GM12878 (cell line): Measurements from ENCODE around the gene CALHM3. TPM values are rescaled to one million over a fixed set of nuclear protein-coding genes. Genes with fewer than 3 reads are reported as not detected.

Source experiments
- CBX5 ChIP-seq: sonication (generic); IDR thresholded peaks from 2 replicates; pipeline ENCODE4 v1.6.1; 2016; ENCODE audit warnings: low read depth, moderate library complexity, mild to moderate bottlenecking, inconsistent platforms
- CEBPB ChIP-seq, 2 experiments: fragments of 150-350 bp in 1 of 2; IDR thresholded peaks; 2 replicates each; pipeline ENCODE4 v1.6.1; 2012 to 2014; ENCODE audit warnings: low read depth in 2 of 2, low read length in 2 of 2, borderline replicate concordance in 1 of 2, inconsistent platforms in 1 of 2
- JUNB ChIP-seq: IDR thresholded peaks from 2 replicates; pipeline ENCODE4 v1.6.1; 2016; ENCODE audit warnings: antibody characterized with exemption, mild to moderate bottlenecking
- POLR2A ChIP-seq: IDR thresholded peaks from 2 replicates; pipeline ENCODE4 v1.6.1; 2011; ENCODE audit warnings: low read depth, mild to moderate bottlenecking, low read length
- RBBP5 ChIP-seq: fragments of 200-600 bp; sonication (generic); conservative IDR thresholded peaks from 2 replicates; pipeline ENCODE4 v1.6.1; 2016
- ZNF217 ChIP-seq: fragments of 450-650 bp; IDR thresholded peaks from 2 replicates; pipeline ENCODE4 v1.6.1; 2017; ENCODE audit warnings: antibody characterized with exemption, mild to moderate bottlenecking
- polyA plus RNA-seq, 11 experiments: library from polyadenylated mRNA; depleted of rRNA in 4 of 11; unstranded in 6 of 11; stranded (reverse) in 5 of 11; fragments of >200 nt; fragmentation: Nextera tagmentation in 4 of 11; fragmentation: Illumina TruSeq in 1 of 11; extraction: Ambion mirVana in 4 of 11; extraction: Trizol in 1 of 11; gene quantifications; 1 replicate in 1 of 11; 2 replicates in 10 of 11; pipeline versions ENCODE4 v1.2.1 to v1.2.3, GENCODE V29; 2011 to 2016; ENCODE audit warnings: inconsistent platforms in 2 of 11, missing spikeins in 2 of 11, low read depth in 1 of 11
- total RNA-seq, 4 experiments: library from RNA; depleted of rRNA in 3 of 4; stranded (reverse); fragments of >200 nt in 3 of 4; fragmentation: Illumina TruSeq in 1 of 4; extraction: Trizol in 1 of 4; gene quantifications; 2 replicates each; pipeline versions ENCODE4 v1.2.1 to v1.2.3, GENCODE V29; 2013 to 2021
- TF ChIP-seq, protein P1 (sequence below): IDR thresholded peaks from 2 replicates; pipeline ENCODE4 v1.6.1; 2011; ENCODE audit warnings: borderline replicate concordance, low read depth, mild to moderate bottlenecking, moderate library complexity, mixed read lengths, low read length; ENCODE audit not compliant: insufficient read depth; ENCODE audit errors: extremely low read length
- TF ChIP-seq, protein P2 (sequence below): fragments of 450-650 bp; formaldehyde crosslinking; IDR thresholded peaks from 2 replicates; pipeline ENCODE4 v1.5.0; 2022; ENCODE audit warnings: mild to moderate bottlenecking, missing genetic modification characterization
- TF ChIP-seq, protein P3 (sequence below): fragments of 450-650 bp; IDR thresholded peaks from 2 replicates; pipeline ENCODE4 v1.6.1; 2016; ENCODE audit warnings: mild to moderate bottlenecking, moderate library complexity, borderline replicate concordance
- TF ChIP-seq, protein P4 (sequence below): IDR thresholded peaks from 2 replicates; pipeline ENCODE4 v1.6.1; 2011; ENCODE audit warnings: low read depth, low read length, improper control_type of control experiment, borderline replicate concordance
- TF ChIP-seq, protein P5 (sequence below): fragments of 450-650 bp; IDR thresholded peaks from 2 replicates; pipeline ENCODE4 v1.6.1; 2018; ENCODE audit warnings: mild to moderate bottlenecking, low read depth, moderate library complexity; ENCODE audit not compliant: partially characterized antibody

Gene CALHM3
- total and polyA plus RNA-seq, 10 of the 15 experiments (the other 5 are each of a cell fraction or from before 2014, with no cell fraction given) = 0.03 to 0.42 (median 0.11) TPM; not detected in 5

DNA sequence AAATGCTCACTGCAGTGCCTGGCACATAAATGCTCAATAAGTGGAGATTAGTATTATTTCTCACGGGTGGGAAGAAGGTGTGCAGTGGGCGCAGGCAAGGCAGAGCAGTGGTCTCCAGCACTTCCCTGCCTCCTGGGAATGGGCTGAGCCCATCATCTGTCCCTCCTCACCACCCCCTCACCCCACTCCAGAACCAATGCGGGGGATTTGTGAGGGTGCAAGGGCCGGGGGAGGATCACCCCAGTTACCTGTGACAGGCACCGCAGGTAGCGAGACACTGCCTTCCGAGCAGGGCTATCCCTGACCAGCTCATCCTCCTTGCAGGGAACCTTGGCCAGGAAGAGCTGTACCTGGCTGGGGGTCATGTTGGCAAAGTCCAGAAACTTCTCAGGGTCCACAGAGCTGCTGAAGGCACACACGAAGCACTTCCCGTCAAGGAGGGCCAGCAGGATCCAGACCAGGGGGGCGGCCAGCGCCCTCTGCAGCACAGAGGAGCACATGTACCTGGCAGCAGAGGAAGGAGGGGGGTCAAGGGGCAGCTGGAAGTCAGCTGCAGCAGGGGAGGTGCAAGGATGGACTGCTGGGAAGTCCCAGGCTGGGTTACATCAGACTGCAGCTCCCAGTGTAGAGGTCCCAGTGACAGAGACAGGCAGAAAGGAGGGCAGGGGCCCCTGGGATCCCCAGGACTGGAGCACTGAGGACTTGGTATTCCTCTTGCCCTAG is 2.8 kb downstream of the CALHM3 start (continued):
- TF ChIP-seq, protein P1, sequence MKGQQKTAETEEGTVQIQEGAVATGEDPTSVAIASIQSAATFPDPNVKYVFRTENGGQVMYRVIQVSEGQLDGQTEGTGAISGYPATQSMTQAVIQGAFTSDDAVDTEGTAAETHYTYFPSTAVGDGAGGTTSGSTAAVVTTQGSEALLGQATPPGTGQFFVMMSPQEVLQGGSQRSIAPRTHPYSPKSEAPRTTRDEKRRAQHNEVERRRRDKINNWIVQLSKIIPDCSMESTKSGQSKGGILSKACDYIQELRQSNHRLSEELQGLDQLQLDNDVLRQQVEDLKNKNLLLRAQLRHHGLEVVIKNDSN = no peak
- TF ChIP-seq, protein P2, sequence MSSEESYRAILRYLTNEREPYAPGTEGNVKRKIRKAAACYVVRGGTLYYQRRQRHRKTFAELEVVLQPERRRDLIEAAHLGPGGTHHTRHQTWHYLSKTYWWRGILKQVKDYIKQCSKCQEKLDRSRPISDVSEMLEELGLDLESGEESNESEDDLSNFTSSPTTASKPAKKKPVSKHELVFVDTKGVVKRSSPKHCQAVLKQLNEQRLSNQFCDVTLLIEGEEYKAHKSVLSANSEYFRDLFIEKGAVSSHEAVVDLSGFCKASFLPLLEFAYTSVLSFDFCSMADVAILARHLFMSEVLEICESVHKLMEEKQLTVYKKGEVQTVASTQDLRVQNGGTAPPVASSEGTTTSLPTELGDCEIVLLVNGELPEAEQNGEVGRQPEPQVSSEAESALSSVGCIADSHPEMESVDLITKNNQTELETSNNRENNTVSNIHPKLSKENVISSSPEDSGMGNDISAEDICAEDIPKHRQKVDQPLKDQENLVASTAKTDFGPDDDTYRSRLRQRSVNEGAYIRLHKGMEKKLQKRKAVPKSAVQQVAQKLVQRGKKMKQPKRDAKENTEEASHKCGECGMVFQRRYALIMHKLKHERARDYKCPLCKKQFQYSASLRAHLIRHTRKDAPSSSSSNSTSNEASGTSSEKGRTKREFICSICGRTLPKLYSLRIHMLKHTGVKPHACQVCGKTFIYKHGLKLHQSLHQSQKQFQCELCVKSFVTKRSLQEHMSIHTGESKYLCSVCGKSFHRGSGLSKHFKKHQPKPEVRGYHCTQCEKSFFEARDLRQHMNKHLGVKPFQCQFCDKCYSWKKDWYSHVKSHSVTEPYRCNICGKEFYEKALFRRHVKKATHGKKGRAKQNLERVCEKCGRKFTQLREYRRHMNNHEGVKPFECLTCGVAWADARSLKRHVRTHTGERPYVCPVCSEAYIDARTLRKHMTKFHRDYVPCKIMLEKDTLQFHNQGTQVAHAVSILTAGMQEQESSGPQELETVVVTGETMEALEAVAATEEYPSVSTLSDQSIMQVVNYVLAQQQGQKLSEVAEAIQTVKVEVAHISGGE = no peak
- TF ChIP-seq ZNF217 (no peak), CBX5 (no peak), JUNB (no peak), RBBP5 (no peak), POLR2A (no peak), CEBPB (IDR thresholded peaks at IDR 0.05; ENCODE audit: borderline replicate concordance in 1 of 2, low read depth in 2 of 2, low read length in 2 of 2) (no peak)
- TF ChIP-seq, protein P3, sequence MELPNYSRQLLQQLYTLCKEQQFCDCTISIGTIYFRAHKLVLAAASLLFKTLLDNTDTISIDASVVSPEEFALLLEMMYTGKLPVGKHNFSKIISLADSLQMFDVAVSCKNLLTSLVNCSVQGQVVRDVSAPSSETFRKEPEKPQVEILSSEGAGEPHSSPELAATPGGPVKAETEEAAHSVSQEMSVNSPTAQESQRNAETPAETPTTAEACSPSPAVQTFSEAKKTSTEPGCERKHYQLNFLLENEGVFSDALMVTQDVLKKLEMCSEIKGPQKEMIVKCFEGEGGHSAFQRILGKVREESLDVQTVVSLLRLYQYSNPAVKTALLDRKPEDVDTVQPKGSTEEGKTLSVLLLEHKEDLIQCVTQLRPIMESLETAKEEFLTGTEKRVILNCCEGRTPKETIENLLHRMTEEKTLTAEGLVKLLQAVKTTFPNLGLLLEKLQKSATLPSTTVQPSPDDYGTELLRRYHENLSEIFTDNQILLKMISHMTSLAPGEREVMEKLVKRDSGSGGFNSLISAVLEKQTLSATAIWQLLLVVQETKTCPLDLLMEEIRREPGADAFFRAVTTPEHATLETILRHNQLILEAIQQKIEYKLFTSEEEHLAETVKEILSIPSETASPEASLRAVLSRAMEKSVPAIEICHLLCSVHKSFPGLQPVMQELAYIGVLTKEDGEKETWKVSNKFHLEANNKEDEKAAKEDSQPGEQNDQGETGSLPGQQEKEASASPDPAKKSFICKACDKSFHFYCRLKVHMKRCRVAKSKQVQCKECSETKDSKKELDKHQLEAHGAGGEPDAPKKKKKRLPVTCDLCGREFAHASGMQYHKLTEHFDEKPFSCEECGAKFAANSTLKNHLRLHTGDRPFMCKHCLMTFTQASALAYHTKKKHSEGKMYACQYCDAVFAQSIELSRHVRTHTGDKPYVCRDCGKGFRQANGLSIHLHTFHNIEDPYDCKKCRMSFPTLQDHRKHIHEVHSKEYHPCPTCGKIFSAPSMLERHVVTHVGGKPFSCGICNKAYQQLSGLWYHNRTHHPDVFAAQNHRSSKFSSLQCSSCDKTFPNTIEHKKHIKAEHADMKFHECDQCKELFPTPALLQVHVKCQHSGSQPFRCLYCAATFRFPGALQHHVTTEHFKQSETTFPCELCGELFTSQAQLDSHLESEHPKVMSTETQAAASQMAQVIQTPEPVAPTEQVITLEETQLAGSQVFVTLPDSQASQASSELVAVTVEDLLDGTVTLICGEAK = no peak
- TF ChIP-seq, protein P4, sequence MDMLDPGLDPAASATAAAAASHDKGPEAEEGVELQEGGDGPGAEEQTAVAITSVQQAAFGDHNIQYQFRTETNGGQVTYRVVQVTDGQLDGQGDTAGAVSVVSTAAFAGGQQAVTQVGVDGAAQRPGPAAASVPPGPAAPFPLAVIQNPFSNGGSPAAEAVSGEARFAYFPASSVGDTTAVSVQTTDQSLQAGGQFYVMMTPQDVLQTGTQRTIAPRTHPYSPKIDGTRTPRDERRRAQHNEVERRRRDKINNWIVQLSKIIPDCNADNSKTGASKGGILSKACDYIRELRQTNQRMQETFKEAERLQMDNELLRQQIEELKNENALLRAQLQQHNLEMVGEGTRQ = no peak
- TF ChIP-seq, protein P5, sequence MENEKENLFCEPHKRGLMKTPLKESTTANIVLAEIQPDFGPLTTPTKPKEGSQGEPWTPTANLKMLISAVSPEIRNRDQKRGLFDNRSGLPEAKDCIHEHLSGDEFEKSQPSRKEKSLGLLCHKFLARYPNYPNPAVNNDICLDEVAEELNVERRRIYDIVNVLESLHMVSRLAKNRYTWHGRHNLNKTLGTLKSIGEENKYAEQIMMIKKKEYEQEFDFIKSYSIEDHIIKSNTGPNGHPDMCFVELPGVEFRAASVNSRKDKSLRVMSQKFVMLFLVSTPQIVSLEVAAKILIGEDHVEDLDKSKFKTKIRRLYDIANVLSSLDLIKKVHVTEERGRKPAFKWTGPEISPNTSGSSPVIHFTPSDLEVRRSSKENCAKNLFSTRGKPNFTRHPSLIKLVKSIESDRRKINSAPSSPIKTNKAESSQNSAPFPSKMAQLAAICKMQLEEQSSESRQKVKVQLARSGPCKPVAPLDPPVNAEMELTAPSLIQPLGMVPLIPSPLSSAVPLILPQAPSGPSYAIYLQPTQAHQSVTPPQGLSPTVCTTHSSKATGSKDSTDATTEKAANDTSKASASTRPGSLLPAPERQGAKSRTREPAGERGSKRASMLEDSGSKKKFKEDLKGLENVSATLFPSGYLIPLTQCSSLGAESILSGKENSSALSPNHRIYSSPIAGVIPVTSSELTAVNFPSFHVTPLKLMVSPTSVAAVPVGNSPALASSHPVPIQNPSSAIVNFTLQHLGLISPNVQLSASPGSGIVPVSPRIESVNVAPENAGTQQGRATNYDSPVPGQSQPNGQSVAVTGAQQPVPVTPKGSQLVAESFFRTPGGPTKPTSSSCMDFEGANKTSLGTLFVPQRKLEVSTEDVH = no peak
